GM19438 (cell line): ENCODE measurements around the gene NRXN3.

Source experiments
- ATAC-seq: cut with Tn5 transposase; IDR thresholded peaks from one replicate; pipeline ENCODE4 v1.9.1; 2021; ENCODE audit warnings: low read depth; ENCODE audit not compliant: unreplicated experiment

Gene NRXN3

GRCh38 chr14:78316052-78316451 is 145.9 kb downstream of the NRXN3 start:
- ATAC-seq = no peak

GRCh38 chr14:78316786-78317185 is 146.6 kb downstream of the NRXN3 start:
- ATAC-seq = no peak

- no peak for ATAC-seq
Measured at GRCh38 chr14:78319406-78319805, 149.2 kb downstream of the NRXN3 start.

- no peak for ATAC-seq
Measured at GRCh38 chr14:78319887-78320635, 149.9 kb downstream of the NRXN3 start.

GRCh38 chr14:78324353-78324752 is 154.2 kb downstream of the NRXN3 start:
- ATAC-seq = no peak

- ATAC-seq = no peak
Measured at GRCh38 chr14:78325911-78326310, 155.7 kb downstream of the NRXN3 start.

- ATAC-seq = no peak
Measured at GRCh38 chr14:78327426-78328221, 157.5 kb downstream of the NRXN3 start.

GRCh38 chr14:78329371-78329770 is 159.2 kb downstream of the NRXN3 start:
- no peak for ATAC-seq

- ATAC-seq = no peak
Measured at GRCh38 chr14:78335531-78335930, 165.4 kb downstream of the NRXN3 start.

GRCh38 chr14:78340250-78340649 is 170.1 kb downstream of the NRXN3 start:
- no peak for ATAC-seq

- no peak for ATAC-seq
Measured at GRCh38 chr14:78341827-78342389, 171.7 kb downstream of the NRXN3 start.

- no peak for ATAC-seq
Measured at GRCh38 chr14:78342879-78343278, 172.7 kb downstream of the NRXN3 start.

GRCh38 chr14:78344290-78344689 is 174.1 kb downstream of the NRXN3 start:
- no peak for ATAC-seq

GRCh38 chr14:78345131-78345744 is 175.1 kb downstream of the NRXN3 start:
- ATAC-seq = no peak

GRCh38 chr14:78346747-78347146 is 176.6 kb downstream of the NRXN3 start:
- no peak for ATAC-seq

- no peak for ATAC-seq
Measured at GRCh38 chr14:78355109-78355508, 184.9 kb downstream of the NRXN3 start.

GRCh38 chr14:78356391-78356790 is 186.2 kb downstream of the NRXN3 start:
- no peak for ATAC-seq

GRCh38 chr14:78358591-78358990 is 188.4 kb downstream of the NRXN3 start:
- ATAC-seq = no peak

- ATAC-seq = no peak
Measured at GRCh38 chr14:78359581-78359980, 189.4 kb downstream of the NRXN3 start.

- no peak for ATAC-seq
Measured at GRCh38 chr14:78363008-78363407, 192.8 kb downstream of the NRXN3 start.

- no peak for ATAC-seq
Measured at GRCh38 chr14:78367355-78367754, 197.2 kb downstream of the NRXN3 start.
